Keratinocyte (primary cell): Measurements from ENCODE around the gene BNC2.

Experiments
- CTCF ChIP-seq, 3 experiments: IDR thresholded peaks in 1 of 3; conservative IDR thresholded peaks in 1 of 3; optimal IDR thresholded peaks in 1 of 3; 2 replicates in 2 of 3; 3 replicates in 1 of 3; pipeline versions ENCODE3 to v1.5.1; 2011; ENCODE audit warnings: low read length in 3 of 3, mild to moderate bottlenecking in 3 of 3, moderate library complexity in 2 of 3, control low read depth in 1 of 3, inconsistent platforms in 1 of 3; ENCODE audit not compliant: insufficient read depth in 2 of 3; ENCODE audit errors: extremely low read depth in 1 of 3
- EZH2 ChIP-seq: IDR thresholded peaks from one replicate; pipeline ENCODE4 v1.6.1; 2012; ENCODE audit warnings: inconsistent platforms, mild to moderate bottlenecking, low read length, moderate library complexity

GRCh38 chr9:16611983-16612382 is 258.5 kb downstream of the BNC2 start:
- TF ChIP-seq CTCF (optimal IDR thresholded peaks at IDR 0.05 in 1 of 3, IDR thresholded peaks at IDR 0.05 in 1 of 3, conservative IDR thresholded peaks at IDR 0.05 in 1 of 3; ENCODE audit: extremely low read depth in 1 of 3, insufficient read depth in 2 of 3, low read length in 3 of 3) (no peak), EZH2 (no peak)
